ENCODE data around the gene RDM1.

DNA sequence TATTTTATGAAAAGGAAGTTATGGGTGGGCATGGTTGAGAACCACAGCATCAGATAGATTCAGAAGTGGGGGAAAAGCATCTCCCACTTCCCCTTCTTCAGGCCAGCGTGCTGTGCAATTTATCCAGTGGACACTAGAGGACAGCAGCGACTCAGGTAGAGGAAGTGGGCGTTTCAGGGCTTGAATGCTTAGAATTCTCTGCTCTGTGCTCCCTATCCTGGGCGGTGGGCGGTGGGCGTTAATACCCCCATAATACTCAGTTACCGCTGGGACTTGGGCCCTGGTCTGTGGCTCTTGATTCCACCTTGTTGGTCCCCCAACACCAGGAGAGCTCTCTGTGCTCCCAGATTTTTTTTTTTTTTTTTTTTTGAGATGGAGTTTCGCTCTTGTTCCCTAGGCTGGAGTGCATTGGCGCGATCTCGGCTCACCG is 16.6 kb upstream of the RDM1 start:
- TF ChIP-seq, protein P1, sequence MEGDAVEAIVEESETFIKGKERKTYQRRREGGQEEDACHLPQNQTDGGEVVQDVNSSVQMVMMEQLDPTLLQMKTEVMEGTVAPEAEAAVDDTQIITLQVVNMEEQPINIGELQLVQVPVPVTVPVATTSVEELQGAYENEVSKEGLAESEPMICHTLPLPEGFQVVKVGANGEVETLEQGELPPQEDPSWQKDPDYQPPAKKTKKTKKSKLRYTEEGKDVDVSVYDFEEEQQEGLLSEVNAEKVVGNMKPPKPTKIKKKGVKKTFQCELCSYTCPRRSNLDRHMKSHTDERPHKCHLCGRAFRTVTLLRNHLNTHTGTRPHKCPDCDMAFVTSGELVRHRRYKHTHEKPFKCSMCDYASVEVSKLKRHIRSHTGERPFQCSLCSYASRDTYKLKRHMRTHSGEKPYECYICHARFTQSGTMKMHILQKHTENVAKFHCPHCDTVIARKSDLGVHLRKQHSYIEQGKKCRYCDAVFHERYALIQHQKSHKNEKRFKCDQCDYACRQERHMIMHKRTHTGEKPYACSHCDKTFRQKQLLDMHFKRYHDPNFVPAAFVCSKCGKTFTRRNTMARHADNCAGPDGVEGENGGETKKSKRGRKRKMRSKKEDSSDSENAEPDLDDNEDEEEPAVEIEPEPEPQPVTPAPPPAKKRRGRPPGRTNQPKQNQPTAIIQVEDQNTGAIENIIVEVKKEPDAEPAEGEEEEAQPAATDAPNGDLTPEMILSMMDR (IDR thresholded peaks at IDR 0.05), result peak in 5 of 6 experiments; percentile 54 to 82 (median 76)
- no peak for TF ChIP-seq POLR2A (IDR thresholded peaks at IDR 0.05)
